ENCODE results near the gene WDR70. TPM values are rescaled to one million over a fixed set of nuclear protein-coding genes. Genes with fewer than 3 reads are reported as not detected.
"Not testable (repeated sequence)": the region's sequence is repeated elsewhere in the genome, so short reads cannot be mapped to it uniquely, and the experiment has no call there.

WDR70 gene
- total and polyA plus RNA-seq, 5 donors: 9.4 to 21.1 (median 16.7) TPM

- ATAC-seq (no peak), DNase-seq (peak in 1 of 3 donors; percentile 38)
- no peaks in the 10 kb centered on the region for H3K27me3 ChIP-seq (ENCODE audit: control insufficient read depth, insufficient read depth)
- 98% methylated on average over 3 of the region's 3 CpGs for WGBS
- no peaks in the 10 kb centered on the region for H3K9me3 ChIP-seq (ENCODE audit: control insufficient read depth, low read length)
- H3K4me3 ChIP-seq (ENCODE audit: low read length): no peak overlapping the region
- no peaks in the 10 kb centered on the region for H3K4me1 ChIP-seq (ENCODE audit: control insufficient read depth, insufficient read depth, low read length)
- intact Hi-C loops (cut with DNase I): no loop called here
- H3K27ac ChIP-seq (ENCODE audit: low read length): no peak overlapping the region
These were observed 306.1 kb downstream of the WDR70 start for GRCh38 chr5:37685211-37685610.

- DNase-seq (no peak), ATAC-seq (no peak)
- no peaks in the 10 kb centered on the region for H3K27me3 ChIP-seq (ENCODE audit: control insufficient read depth, insufficient read depth)
- no peak overlapping the region for H3K4me3 ChIP-seq (ENCODE audit: low read length)
- no peaks in the 10 kb centered on the region for H3K9me3 ChIP-seq (ENCODE audit: control insufficient read depth, low read length)
- WGBS: 98% methylated on average over 7 of the region's 7 CpGs
- H3K4me1 ChIP-seq (ENCODE audit: control insufficient read depth, insufficient read depth, low read length): no peaks in the 10 kb centered on the region
- intact Hi-C loops (cut with DNase I): no loop called here
- H3K27ac ChIP-seq (ENCODE audit: low read length): no peak overlapping the region
These were observed 306.7 kb downstream of the WDR70 start for GRCh38 chr5:37685816-37686215.

- H3K4me1 ChIP-seq (ENCODE audit: control insufficient read depth, insufficient read depth, low read length); H3K27me3 ChIP-seq (ENCODE audit: control insufficient read depth, insufficient read depth); DNase-seq; H3K27ac ChIP-seq (ENCODE audit: low read length); intact Hi-C loops (cut with DNase I); H3K4me3 ChIP-seq (ENCODE audit: low read length); H3K9me3 ChIP-seq (ENCODE audit: control insufficient read depth, low read length); ATAC-seq: not testable (repeated sequence)
- 97% methylated on average over 10 of the region's 10 CpGs for WGBS
These were observed 309.8 kb downstream of the WDR70 start for GRCh38 chr5:37688925-37689324.

- H3K9me3 ChIP-seq (ENCODE audit: control insufficient read depth, low read length); intact Hi-C loops (cut with DNase I); H3K27me3 ChIP-seq (ENCODE audit: control insufficient read depth, insufficient read depth); ATAC-seq; H3K4me1 ChIP-seq (ENCODE audit: control insufficient read depth, insufficient read depth, low read length); H3K4me3 ChIP-seq (ENCODE audit: low read length); H3K27ac ChIP-seq (ENCODE audit: low read length); DNase-seq: not testable (repeated sequence)
- 98% methylated on average over 5 of the region's 5 CpGs for WGBS
These were observed 315.2 kb downstream of the WDR70 start for GRCh38 chr5:37694333-37694732.

GRCh38 chr5:37694867-37695266, 315.7 kb downstream of the WDR70 start:
- Histone ChIP-seq H3K27me3 (ENCODE audit: control insufficient read depth, insufficient read depth) (no peaks in the 10 kb centered on the region), H3K4me3 (ENCODE audit: low read length) (no peak overlapping the region), H3K9me3 (ENCODE audit: control insufficient read depth, low read length) (peaks cover 3% of the 10 kb centered on the region), H3K4me1 (ENCODE audit: control insufficient read depth, insufficient read depth, low read length) (no peaks in the 10 kb centered on the region), H3K27ac (ENCODE audit: low read length) (no peak overlapping the region)
- DNase-seq: no peak
- intact Hi-C loops (cut with DNase I): no loop called here
- ATAC-seq: no peak

GRCh38 chr5:37695647-37696046, 316.5 kb downstream of the WDR70 start:
- no peak for DNase-seq
- no peak overlapping the region for H3K27ac ChIP-seq (ENCODE audit: low read length)
- intact Hi-C loops (cut with DNase I): no loop called here
- peaks cover 3% of the 10 kb centered on the region for H3K9me3 ChIP-seq (ENCODE audit: control insufficient read depth, low read length)
- H3K27me3 ChIP-seq (ENCODE audit: control insufficient read depth, insufficient read depth): no peaks in the 10 kb centered on the region
- no peak overlapping the region for H3K4me3 ChIP-seq (ENCODE audit: low read length)
- no peaks in the 10 kb centered on the region for H3K4me1 ChIP-seq (ENCODE audit: control insufficient read depth, insufficient read depth, low read length)
- WGBS: 75% methylated on average over 3 of the region's 3 CpGs
- no peak for ATAC-seq

GRCh38 chr5:37696190-37697021, 317.3 kb downstream of the WDR70 start:
- Histone ChIP-seq H3K27me3 (ENCODE audit: control insufficient read depth, insufficient read depth) (no peaks in the 10 kb centered on the region), H3K4me1 (ENCODE audit: control insufficient read depth, insufficient read depth, low read length) (no peaks in the 10 kb centered on the region), H3K9me3 (ENCODE audit: control insufficient read depth, low read length) (peaks cover 3% of the 10 kb centered on the region), H3K4me3 (ENCODE audit: low read length) (no peak overlapping the region), H3K27ac (ENCODE audit: low read length) (no peak overlapping the region)
- no peak for ATAC-seq
- no peak for DNase-seq
- WGBS: 92% methylated on average over 5 of the region's 5 CpGs
- intact Hi-C loops (cut with DNase I): no loop called here

GRCh38 chr5:37701868-37702267, 322.8 kb downstream of the WDR70 start:
- WGBS: 47% methylated on average over 2 of the region's 2 CpGs
- no peak overlapping the region for H3K27ac ChIP-seq (ENCODE audit: low read length)
- ATAC-seq (no peak), DNase-seq (no peak)
- intact Hi-C loops (cut with DNase I): no loop called here
- H3K4me3 ChIP-seq (ENCODE audit: low read length): no peak overlapping the region
- no peaks in the 10 kb centered on the region for H3K9me3 ChIP-seq (ENCODE audit: control insufficient read depth, low read length)
- no peaks in the 10 kb centered on the region for H3K27me3 ChIP-seq (ENCODE audit: control insufficient read depth, insufficient read depth)
- H3K4me1 ChIP-seq (ENCODE audit: control insufficient read depth, insufficient read depth, low read length): no peaks in the 10 kb centered on the region

GRCh38 chr5:37703841-37704241, 324.7 kb downstream of the WDR70 start:
- no peaks in the 10 kb centered on the region for H3K9me3 ChIP-seq (ENCODE audit: control insufficient read depth, low read length)
- H3K27ac ChIP-seq (ENCODE audit: low read length): no peak overlapping the region
- H3K27me3 ChIP-seq (ENCODE audit: control insufficient read depth, insufficient read depth): no peaks in the 10 kb centered on the region
- no peak overlapping the region for H3K4me3 ChIP-seq (ENCODE audit: low read length)
- 85% methylated on average over 4 of the region's 4 CpGs for WGBS
- ATAC-seq (no peak), DNase-seq (no peak)
- intact Hi-C loops (cut with DNase I): no loop called here
- no peaks in the 10 kb centered on the region for H3K4me1 ChIP-seq (ENCODE audit: control insufficient read depth, insufficient read depth, low read length)

GRCh38 chr5:37704406-37704805, 325.3 kb downstream of the WDR70 start:
- Histone ChIP-seq H3K9me3 (ENCODE audit: control insufficient read depth, low read length) (no peaks in the 10 kb centered on the region), H3K27me3 (ENCODE audit: control insufficient read depth, insufficient read depth) (no peaks in the 10 kb centered on the region), H3K27ac (ENCODE audit: low read length) (no peak overlapping the region), H3K4me3 (ENCODE audit: low read length) (no peak overlapping the region), H3K4me1 (ENCODE audit: control insufficient read depth, insufficient read depth, low read length) (no peaks in the 10 kb centered on the region)
- intact Hi-C loops (cut with DNase I): no loop called here
- ATAC-seq: no peak
- 88% methylated on average over 5 of the region's 5 CpGs for WGBS
- DNase-seq: no peak

- no peak overlapping the region for H3K4me3 ChIP-seq (ENCODE audit: low read length)
- H3K9me3 ChIP-seq (ENCODE audit: control insufficient read depth, low read length): no peaks in the 10 kb centered on the region
- ATAC-seq (no peak), DNase-seq (no peak)
- intact Hi-C loops (cut with DNase I): no loop called here
- H3K27me3 ChIP-seq (ENCODE audit: control insufficient read depth, insufficient read depth): no peaks in the 10 kb centered on the region
- H3K4me1 ChIP-seq (ENCODE audit: control insufficient read depth, insufficient read depth, low read length): no peaks in the 10 kb centered on the region
- no peak overlapping the region for H3K27ac ChIP-seq (ENCODE audit: low read length)
These were observed 329.9 kb downstream of the WDR70 start for GRCh38 chr5:37709020-37709419.

GRCh38 chr5:37710965-37711364, 331.8 kb downstream of the WDR70 start:
- no peaks in the 10 kb centered on the region for H3K4me1 ChIP-seq (ENCODE audit: control insufficient read depth, insufficient read depth, low read length)
- no peak for DNase-seq
- no peaks in the 10 kb centered on the region for H3K27me3 ChIP-seq (ENCODE audit: control insufficient read depth, insufficient read depth)
- H3K27ac ChIP-seq (ENCODE audit: low read length): no peak overlapping the region
- intact Hi-C loops (cut with DNase I): no loop called here
- H3K9me3 ChIP-seq (ENCODE audit: control insufficient read depth, low read length): no peaks in the 10 kb centered on the region
- 91% methylated on average over 2 of the region's 2 CpGs for WGBS
- no peak for ATAC-seq
- H3K4me3 ChIP-seq (ENCODE audit: low read length): no peak overlapping the region

Data from right cardiac atrium (tissue), 5 donors.